Sciatic nerve (tissue), 2 donors: ENCODE measurements around the gene ADH1B. TPM values are rescaled to one million over a fixed set of nuclear protein-coding genes. Genes with fewer than 3 reads are reported as not detected.

ENCODE experiments used
- ATAC-seq: fragments of 200-7000 bp; cut with Tn5 transposase; one replicate; pipeline ENCODE4 v1.9.1; 2020; ENCODE audit warnings: mild to moderate bottlenecking, moderate library complexity
- DNase-seq: peaks from one replicate; pipeline ENCODE4 v3.0.0-alpha.2; 2020; ENCODE audit warnings: low spot score
- intact Hi-C: fragments of 100-400 bp; cut with DNase I; formaldehyde crosslinking; loops from one replicate; pipeline ENCODE4 v1.14.2; 2022
- total RNA-seq: library from RNA; stranded (reverse); fragmentation: NEBNext Ultra II Directional; extraction: Animal tissue kit (Norgen Biotek cat#: 25700); gene quantifications from one replicate; pipeline ENCODE4 v1.2.1, GENCODE V29; 2021
- donor health status: DM: no; HTN: no; CAD: no.
- donor health status: DM: no; HTN: no; CAD: no.

ADH1B gene
- total RNA-seq, 1 donor from 2014 or later, result 710 TPM

DNA sequence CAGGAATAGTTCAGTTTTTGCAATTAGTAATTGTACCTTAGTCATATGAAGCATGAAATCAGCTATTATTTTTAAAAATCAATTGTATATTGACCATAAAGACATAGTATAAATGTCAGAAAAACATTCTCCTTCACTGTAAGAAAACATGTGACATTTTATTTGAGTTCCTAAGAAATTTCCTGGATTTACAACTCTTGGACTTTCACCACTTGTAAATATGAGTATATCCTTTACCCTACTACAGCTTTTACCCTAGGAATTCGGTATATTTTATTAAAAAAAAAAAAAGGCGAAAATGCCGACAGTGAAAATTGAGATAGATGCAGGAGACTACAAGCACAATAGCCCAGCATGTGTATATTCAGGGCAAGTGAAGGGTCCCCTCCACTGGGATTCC, 45.3 kb downstream of the ADH1B start:
- ATAC-seq (no peak), DNase-seq (no peak)
- intact Hi-C loops, result no loop called here

DNA sequence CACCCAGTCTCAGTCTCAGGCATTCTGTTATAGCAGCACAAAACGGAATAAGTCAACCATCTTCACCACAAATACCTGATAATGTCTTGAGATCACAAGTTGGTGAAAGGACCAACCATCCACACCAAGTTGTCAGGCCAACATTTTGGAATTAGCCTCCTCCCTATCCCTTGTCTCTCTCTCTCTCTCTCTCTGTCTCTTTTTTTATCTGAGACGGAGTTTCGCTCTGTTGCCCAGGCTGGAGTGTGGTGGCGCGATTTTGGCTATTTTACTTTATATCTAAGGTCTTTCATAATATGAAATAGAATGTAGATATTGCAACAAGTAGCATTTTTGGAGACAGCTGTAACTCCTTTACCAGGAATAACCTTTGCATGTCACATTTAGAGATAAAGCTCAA, 46.2 kb downstream of the ADH1B start:
- intact Hi-C loops, result no loop called here
- DNase-seq, result no peak
- no peak for ATAC-seq

DNA sequence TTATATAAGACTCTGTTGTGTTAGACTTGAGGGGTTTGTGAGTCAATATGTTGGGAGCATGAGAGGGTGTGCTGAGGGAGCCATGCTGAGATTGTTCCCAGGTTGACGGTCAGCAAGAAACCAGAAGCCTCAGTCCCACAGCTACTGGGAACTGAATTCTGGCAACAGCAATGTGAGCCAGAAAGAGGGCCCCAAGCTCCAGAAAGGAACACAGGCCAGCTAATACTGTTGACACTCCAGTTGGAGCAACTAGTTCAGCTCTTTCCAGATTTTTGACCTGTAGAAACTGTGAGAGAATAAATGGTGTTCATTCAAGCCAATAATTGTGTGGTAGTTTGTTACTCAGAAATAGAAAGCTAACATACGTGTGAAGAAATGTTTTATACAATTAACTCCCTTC, 47.5 kb downstream of the ADH1B start:
- no peak for ATAC-seq
- no peak for DNase-seq
- intact Hi-C loops, result no loop called here

DNA sequence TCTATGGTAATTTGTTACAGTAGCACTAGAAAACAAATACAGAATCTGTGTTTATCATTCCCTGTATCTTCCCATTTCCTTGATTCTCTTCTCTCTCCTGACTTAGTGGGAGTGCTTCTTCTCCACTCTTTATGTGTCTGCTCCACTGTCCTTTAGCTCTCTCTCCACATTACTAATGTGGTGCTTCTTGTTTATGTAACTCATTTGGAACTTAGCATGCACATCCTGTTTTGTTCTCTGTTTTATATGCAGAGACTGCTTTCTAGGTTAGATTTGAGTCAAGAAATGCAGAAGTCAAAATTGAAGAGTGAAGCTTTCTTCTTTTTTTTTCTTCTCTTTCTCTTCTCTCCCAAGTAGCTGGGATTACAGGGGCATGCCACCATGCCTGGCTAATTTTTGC, 56.3 kb downstream of the ADH1B start:
- DNase-seq (no peak), ATAC-seq (no peak)
- intact Hi-C loops, result no loop called here

Other genes with a start within 250 kb of the ADH1B start
- gene ADH5, start 232.6 kb downstream of the ADH1B start, total RNA-seq, result 126 TPM
- gene ADH4, start 177.1 kb downstream of the ADH1B start, total RNA-seq, result 1.8 TPM
- gene ADH6, start 102.2 kb downstream of the ADH1B start, total RNA-seq, result not detected
- gene ADH1A, start 30.4 kb downstream of the ADH1B start, total RNA-seq, result 2.8 TPM
- 75.2 TPM for gene ADH1C, start 31.3 kb upstream of the ADH1B start, total RNA-seq
- gene ADH7, start 113.9 kb upstream of the ADH1B start, total RNA-seq, result not detected
- gene C4orf17, start 189.6 kb upstream of the ADH1B start, total RNA-seq, result not detected
- gene TRMT10A, start 242.6 kb upstream of the ADH1B start, total RNA-seq, result 4.9 TPM